SH-SY5Y (cell line): ENCODE data around the gene LOXL3.

Experiments used
- GATA2 ChIP-seq: IDR thresholded peaks from 2 replicates; pipeline ENCODE4 v1.6.1; 2011; ENCODE audit warnings: mild to moderate bottlenecking, low read depth, low read length
- GATA3 ChIP-seq: IDR thresholded peaks from 2 replicates; pipeline ENCODE4 v1.6.1; 2011; ENCODE audit warnings: low read depth, mild to moderate bottlenecking, low read length, moderate library complexity

- no peak for TF ChIP-seq GATA2
- no peak for TF ChIP-seq GATA3
Measured at GRCh38 chr2:74540291-74540690, 13.5 kb downstream of the LOXL3 start.
